Measurements from ENCODE around the gene HOMER2.
"Not testable (repeated sequence)": the region's sequence is repeated elsewhere in the genome, so short reads cannot be mapped to it uniquely, and the experiment has no call there.

The HOMER2 gene

DNA sequence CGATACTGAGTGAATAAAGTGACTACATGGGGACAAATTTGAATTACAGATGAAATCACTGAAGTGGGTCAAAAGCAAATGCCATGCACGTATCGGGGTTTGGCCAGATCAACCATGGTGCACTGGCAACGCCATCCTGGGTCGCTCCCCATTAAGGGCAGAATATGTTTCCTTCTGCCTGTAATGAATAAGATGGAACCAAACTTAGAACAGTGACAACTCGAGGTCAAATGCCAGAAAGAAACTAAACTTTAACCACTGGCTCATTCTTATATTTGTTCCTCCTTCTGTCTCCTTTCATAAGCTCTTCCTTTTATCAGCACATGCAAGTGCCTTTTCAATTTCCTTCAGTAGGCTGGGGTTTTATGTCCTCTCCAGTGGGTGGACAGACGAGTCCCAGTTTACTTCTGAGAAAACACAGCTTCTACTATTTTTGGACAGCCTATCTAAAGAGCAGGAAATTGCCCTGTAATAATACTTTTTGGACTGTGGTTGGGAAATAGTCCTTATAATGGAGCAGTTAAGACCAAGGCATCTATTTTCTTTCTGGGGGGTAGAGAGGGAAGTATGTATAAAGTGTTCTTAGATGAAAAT is 81.7 kb downstream of the HOMER2 start:
- H3K9me3 ChIP-seq (ENCODE audit: control insufficient read depth, insufficient read depth, low read length) = no peaks in the 10 kb centered on the region
- no peaks in the 10 kb centered on the region for H3K9me2 ChIP-seq (replicated peaks; ENCODE audit: control insufficient read depth, low read length)
- no peak overlapping the region for H3K4me3 ChIP-seq (ENCODE audit: low read length)
- H3F3A ChIP-seq (ENCODE audit: control insufficient read depth, insufficient read depth) = no peaks in the 10 kb centered on the region
- H3K4me2 ChIP-seq (ENCODE audit: low read length) = no peak overlapping the region
- no peak overlapping the region for H3K27ac ChIP-seq (ENCODE audit: low read depth, low read length)
- H3K36me3 ChIP-seq (ENCODE audit: control insufficient read depth, low read length) = no peaks in the 10 kb centered on the region
- peaks cover 10% of the 10 kb centered on the region for H3K4me1 ChIP-seq (ENCODE audit: control insufficient read depth, low read length)
- TF ChIP-seq EZH2phosphoT487 (IDR thresholded peaks at IDR 0.05; ENCODE audit: borderline replicate concordance, low read length) (no peak), CTCF (IDR thresholded peaks at IDR 0.05; ENCODE audit: low read depth, low read length, poor library complexity, severe bottlenecking) (no peak)
- H3K27me3 ChIP-seq (ENCODE audit: control insufficient read depth, low read length) = peaks cover 2% of the 10 kb centered on the region
- no peaks in the 10 kb centered on the region for H4K20me1 ChIP-seq (ENCODE audit: control insufficient read depth, insufficient read depth, low read depth, low read length)
- no peaks in the 10 kb centered on the region for H3K79me2 ChIP-seq (ENCODE audit: control insufficient read depth, low read length)

DNA sequence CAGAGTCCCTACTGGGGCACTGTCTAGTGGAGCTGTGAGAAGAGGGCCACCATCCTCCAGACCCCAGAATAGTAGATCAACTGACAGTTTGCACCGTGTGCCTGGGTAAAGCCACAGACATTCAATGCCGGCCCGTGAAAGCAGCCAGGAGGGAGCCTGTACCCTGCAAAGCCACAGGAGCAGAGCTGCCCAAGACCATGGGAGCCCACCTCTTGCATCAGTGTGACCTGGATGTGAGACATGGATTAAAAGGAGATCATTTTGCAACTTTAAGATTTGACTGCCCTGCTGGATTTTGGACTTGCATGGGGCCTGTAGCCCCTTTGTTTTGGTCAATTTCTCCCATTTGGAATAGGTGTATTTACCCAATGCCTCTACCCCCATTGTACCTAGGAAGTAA is 86.5 kb downstream of the HOMER2 start:
- not testable (repeated sequence) for H3K4me1 ChIP-seq (ENCODE audit: control insufficient read depth, low read length); H3K27ac ChIP-seq (ENCODE audit: low read depth, low read length); H3K4me2 ChIP-seq (ENCODE audit: low read length); H3K9me3 ChIP-seq (ENCODE audit: control insufficient read depth, insufficient read depth, low read length); H3F3A ChIP-seq (ENCODE audit: control insufficient read depth, insufficient read depth); H3K4me3 ChIP-seq (ENCODE audit: low read length); H3K36me3 ChIP-seq (ENCODE audit: control insufficient read depth, low read length); H3K27me3 ChIP-seq (ENCODE audit: control insufficient read depth, low read length); H4K20me1 ChIP-seq (ENCODE audit: control insufficient read depth, insufficient read depth, low read depth, low read length); H3K79me2 ChIP-seq (ENCODE audit: control insufficient read depth, low read length); H3K9me2 ChIP-seq (replicated peaks; ENCODE audit: control insufficient read depth, low read length)

GRCh38 chr15:82865581-82865980 is 86.9 kb downstream of the HOMER2 start:
- not testable (repeated sequence) for H3K27me3 ChIP-seq (ENCODE audit: control insufficient read depth, low read length); H3K79me2 ChIP-seq (ENCODE audit: control insufficient read depth, low read length); H3K27ac ChIP-seq (ENCODE audit: low read depth, low read length); H3K9me3 ChIP-seq (ENCODE audit: control insufficient read depth, insufficient read depth, low read length); H3K4me3 ChIP-seq (ENCODE audit: low read length); H3F3A ChIP-seq (ENCODE audit: control insufficient read depth, insufficient read depth); H3K4me1 ChIP-seq (ENCODE audit: control insufficient read depth, low read length); H4K20me1 ChIP-seq (ENCODE audit: control insufficient read depth, insufficient read depth, low read depth, low read length); H3K36me3 ChIP-seq (ENCODE audit: control insufficient read depth, low read length); H3K9me2 ChIP-seq (replicated peaks; ENCODE audit: control insufficient read depth, low read length); H3K4me2 ChIP-seq (ENCODE audit: low read length)

GRCh38 chr15:82864967-82865366 is 87.6 kb downstream of the HOMER2 start:
- Histone ChIP-seq H3K4me3 (ENCODE audit: low read length) (no peak overlapping the region), H3K4me1 (ENCODE audit: control insufficient read depth, low read length) (no peaks in the 10 kb centered on the region), H3K4me2 (ENCODE audit: low read length) (no peak overlapping the region), H3K79me2 (ENCODE audit: control insufficient read depth, low read length) (no peaks in the 10 kb centered on the region), H3K9me2 (replicated peaks; ENCODE audit: control insufficient read depth, low read length) (no peaks in the 10 kb centered on the region), H3K27ac (ENCODE audit: low read depth, low read length) (no peak overlapping the region), H4K20me1 (ENCODE audit: control insufficient read depth, insufficient read depth, low read depth, low read length) (no peaks in the 10 kb centered on the region), H3K9me3 (ENCODE audit: control insufficient read depth, insufficient read depth, low read length) (no peaks in the 10 kb centered on the region), H3K36me3 (ENCODE audit: control insufficient read depth, low read length) (no peaks in the 10 kb centered on the region), H3K27me3 (ENCODE audit: control insufficient read depth, low read length) (peaks cover 9% of the 10 kb centered on the region; the same call in 1 of the 2 replicates), H3F3A (ENCODE audit: control insufficient read depth, insufficient read depth) (no peaks in the 10 kb centered on the region)
- no peak for TF ChIP-seq EZH2phosphoT487 (IDR thresholded peaks at IDR 0.05; ENCODE audit: borderline replicate concordance, low read length)
- no peak for TF ChIP-seq CTCF (IDR thresholded peaks at IDR 0.05; ENCODE audit: low read depth, low read length, poor library complexity, severe bottlenecking)
